ENCODE measurements around the gene LSM3.

Gene LSM3

GRCh38 chr3:14244521-14245247 lies 66.1 kb downstream of the LSM3 start:
- no peak for DNase-seq

- DNase-seq, result no peak
Measured at GRCh38 chr3:14245248-14245639, 66.6 kb downstream of the LSM3 start.

GRCh38 chr3:14245822-14246221 lies 67.2 kb downstream of the LSM3 start:
- DNase-seq, result no peak

- no peak for DNase-seq
Measured at GRCh38 chr3:14246414-14246813, 67.8 kb downstream of the LSM3 start.

- DNase-seq, result no peak
Measured at GRCh38 chr3:14248477-14248848, 69.8 kb downstream of the LSM3 start.

- no peak for DNase-seq
Measured at GRCh38 chr3:14248849-14249523, 70.4 kb downstream of the LSM3 start.

All from NCI-H146 (cell line).